OCI-LY7 (cell line): ENCODE results near the gene RFPL3.

Experiments
- EZH2phosphoT487 ChIP-seq: fragments of 200-600 bp; sonication (generic); IDR thresholded peaks from 2 replicates; pipeline ENCODE4 v1.6.1; 2018; ENCODE audit warnings: low read depth, borderline replicate concordance, mild to moderate bottlenecking, mixed run types, antibody characterized with exemption, low read length, moderate library complexity, mixed read lengths
- TF ChIP-seq, protein P1 (sequence below): fragments of 200-600 bp; sonication (generic); conservative IDR thresholded peaks from 2 replicates; pipeline ENCODE4 v1.5.1; 2014; ENCODE audit warnings: mild to moderate bottlenecking, antibody characterized with exemption, low read length, moderate library complexity, mixed read lengths

DNA sequence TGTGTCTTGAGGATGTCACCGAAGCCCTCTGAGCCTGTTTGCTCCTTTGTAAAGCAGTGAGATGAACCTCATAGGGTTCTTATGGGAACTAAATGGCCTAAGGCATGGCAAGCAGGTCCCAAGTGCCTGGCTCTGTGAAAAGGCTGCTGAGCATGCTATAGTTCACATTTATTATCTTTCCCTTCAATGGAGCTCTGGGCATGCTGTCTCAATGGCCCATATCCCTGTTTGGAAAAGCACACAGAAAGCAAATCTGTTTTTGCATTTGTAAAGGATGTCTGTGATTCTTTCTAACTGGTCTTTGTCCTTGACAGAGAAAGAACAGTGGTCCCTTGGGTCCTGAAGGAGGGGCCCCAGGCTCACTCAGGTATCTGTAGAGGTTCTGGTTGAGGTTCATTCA, 28.0 kb downstream of the RFPL3 start:
- TF ChIP-seq, protein P1, sequence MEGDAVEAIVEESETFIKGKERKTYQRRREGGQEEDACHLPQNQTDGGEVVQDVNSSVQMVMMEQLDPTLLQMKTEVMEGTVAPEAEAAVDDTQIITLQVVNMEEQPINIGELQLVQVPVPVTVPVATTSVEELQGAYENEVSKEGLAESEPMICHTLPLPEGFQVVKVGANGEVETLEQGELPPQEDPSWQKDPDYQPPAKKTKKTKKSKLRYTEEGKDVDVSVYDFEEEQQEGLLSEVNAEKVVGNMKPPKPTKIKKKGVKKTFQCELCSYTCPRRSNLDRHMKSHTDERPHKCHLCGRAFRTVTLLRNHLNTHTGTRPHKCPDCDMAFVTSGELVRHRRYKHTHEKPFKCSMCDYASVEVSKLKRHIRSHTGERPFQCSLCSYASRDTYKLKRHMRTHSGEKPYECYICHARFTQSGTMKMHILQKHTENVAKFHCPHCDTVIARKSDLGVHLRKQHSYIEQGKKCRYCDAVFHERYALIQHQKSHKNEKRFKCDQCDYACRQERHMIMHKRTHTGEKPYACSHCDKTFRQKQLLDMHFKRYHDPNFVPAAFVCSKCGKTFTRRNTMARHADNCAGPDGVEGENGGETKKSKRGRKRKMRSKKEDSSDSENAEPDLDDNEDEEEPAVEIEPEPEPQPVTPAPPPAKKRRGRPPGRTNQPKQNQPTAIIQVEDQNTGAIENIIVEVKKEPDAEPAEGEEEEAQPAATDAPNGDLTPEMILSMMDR, result no peak
- TF ChIP-seq EZH2phosphoT487, result no peak
